Ectodermal cell (in vitro differentiated cells): ENCODE results near the gene FBXO21.

Experiments used
- H3K27ac ChIP-seq: 2 replicates; pipeline ENCODE4 v1.7.0; 2013; ENCODE audit warnings: mild to moderate bottlenecking, low read depth, low read length; ENCODE audit not compliant: insufficient read depth, poor library complexity, severe bottlenecking
- H3K27me3 ChIP-seq: 2 replicates; pipeline ENCODE4 v1.7.0; 2013; ENCODE audit warnings: mild to moderate bottlenecking, low read length; ENCODE audit not compliant: insufficient read depth, control insufficient read depth, poor library complexity, severe bottlenecking
- H3K36me3 ChIP-seq: one replicate; pipeline ENCODE4 v1.7.0; 2013; ENCODE audit warnings: low read length; ENCODE audit not compliant: control insufficient read depth, insufficient read depth
- H3K4me1 ChIP-seq: one replicate; pipeline ENCODE4 v1.7.0; 2013; ENCODE audit warnings: low read length; ENCODE audit not compliant: control insufficient read depth, insufficient read depth
- H3K4me3 ChIP-seq: 2 replicates; pipeline ENCODE4 v1.7.0; 2013; ENCODE audit warnings: low read depth, low read length, control low read depth; ENCODE audit not compliant: insufficient read depth
- H3K9me3 ChIP-seq: 2 replicates; pipeline ENCODE4 v1.7.0; 2013; ENCODE audit warnings: mild to moderate bottlenecking, low read length, moderate library complexity; ENCODE audit not compliant: control insufficient read depth
- WGBS, 2 experiments: methylation state at CpG; one replicate each; pipeline ENCODE4 v1.1.7; 2013; ENCODE audit warnings: missing lambda C conversion rate in 2 of 2; 5-methylcytosine and 5-hydroxymethylcytosine counted together

FBXO21 gene

DNA sequence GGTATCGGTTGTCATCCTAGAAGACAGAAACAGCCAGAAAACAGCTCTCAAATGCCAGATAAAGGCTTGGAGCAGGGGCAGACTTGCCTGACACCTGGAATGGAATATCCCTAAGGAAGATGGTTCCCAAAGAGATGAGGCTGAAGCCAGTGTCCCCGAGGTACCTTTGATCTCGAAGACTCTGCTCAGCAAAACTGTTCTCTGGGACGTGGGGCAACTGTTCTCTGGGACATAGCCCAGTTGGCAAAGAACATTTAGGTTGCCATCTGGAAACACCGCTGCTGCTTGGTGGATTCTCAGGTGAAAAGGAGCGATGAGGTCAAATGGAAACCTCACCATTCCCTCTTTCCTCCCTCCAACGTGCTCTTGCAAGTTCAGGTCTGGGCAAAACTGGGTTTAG, 27.9 kb upstream of the FBXO21 start:
- 92 to 94% methylated on average over 7 of the region's 7 CpGs for WGBS, 2 experiments
- no peaks in the 10 kb centered on the region for H3K9me3 ChIP-seq

GRCh38 chr12:117216686-117217085, 26.4 kb upstream of the FBXO21 start:
- H3K27me3 ChIP-seq = no peaks in the 10 kb centered on the region
- no peak overlapping the region for H3K27ac ChIP-seq
- no peaks in the 10 kb centered on the region for H3K4me1 ChIP-seq
- WGBS, 2 experiments = 91 to 94% methylated on average over 5 of the region's 5 CpGs
- no peak overlapping the region for H3K4me3 ChIP-seq
- no peaks in the 10 kb centered on the region for H3K9me3 ChIP-seq
- H3K36me3 ChIP-seq = no peaks in the 10 kb centered on the region

More for the DNA sequence above, 27.9 kb upstream of the FBXO21 start:
- no peak overlapping the region for H3K4me3 ChIP-seq
- H3K4me1 ChIP-seq = no peaks in the 10 kb centered on the region
- H3K27me3 ChIP-seq = no peaks in the 10 kb centered on the region
- no peaks in the 10 kb centered on the region for H3K36me3 ChIP-seq
- no peak overlapping the region for H3K27ac ChIP-seq

DNA sequence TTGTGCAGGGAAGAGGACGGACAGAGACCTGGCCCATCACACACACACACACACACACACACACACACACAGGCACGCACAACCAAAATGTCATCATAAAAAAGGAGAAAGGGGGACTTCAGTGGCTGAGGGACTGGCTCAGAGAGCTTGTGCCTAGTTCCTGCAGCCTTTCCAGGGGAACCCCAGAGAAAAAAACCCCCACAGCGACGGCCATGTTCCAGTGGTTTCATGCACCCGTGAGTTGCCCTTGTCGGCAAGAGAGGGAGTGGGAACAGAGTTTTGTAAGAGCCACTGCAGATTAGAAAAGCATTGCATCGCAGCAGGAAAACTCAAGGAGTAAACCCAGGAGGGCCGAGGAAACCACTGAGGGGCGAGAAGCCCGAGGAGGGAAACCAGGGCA, 24.5 kb upstream of the FBXO21 start:
- no peak overlapping the region for H3K4me3 ChIP-seq
- no peaks in the 10 kb centered on the region for H3K36me3 ChIP-seq
- H3K4me1 ChIP-seq = no peaks in the 10 kb centered on the region
- H3K27me3 ChIP-seq = no peaks in the 10 kb centered on the region
- H3K9me3 ChIP-seq = no peaks in the 10 kb centered on the region
- 80 to 82% methylated on average over 10 of the region's 10 CpGs for WGBS, 2 experiments
- no peak overlapping the region for H3K27ac ChIP-seq

GRCh38 chr12:117213295-117213808, 23.1 kb upstream of the FBXO21 start:
- no peak overlapping the region for H3K27ac ChIP-seq
- 78% methylated on average over 2 of the region's 2 CpGs for WGBS, 2 experiments
- no peaks in the 10 kb centered on the region for H3K27me3 ChIP-seq
- no peaks in the 10 kb centered on the region for H3K36me3 ChIP-seq
- no peaks in the 10 kb centered on the region for H3K4me1 ChIP-seq
- no peaks in the 10 kb centered on the region for H3K9me3 ChIP-seq
- no peak overlapping the region for H3K4me3 ChIP-seq

GRCh38 chr12:117212563-117213190, 22.4 kb upstream of the FBXO21 start:
- Histone ChIP-seq H3K27ac (no peak overlapping the region), H3K27me3 (no peaks in the 10 kb centered on the region), H3K9me3 (no peaks in the 10 kb centered on the region), H3K36me3 (no peaks in the 10 kb centered on the region), H3K4me3 (no peak overlapping the region), H3K4me1 (no peaks in the 10 kb centered on the region)
- 25% methylated on average over 7 of the region's 7 CpGs for WGBS, 2 experiments

DNA sequence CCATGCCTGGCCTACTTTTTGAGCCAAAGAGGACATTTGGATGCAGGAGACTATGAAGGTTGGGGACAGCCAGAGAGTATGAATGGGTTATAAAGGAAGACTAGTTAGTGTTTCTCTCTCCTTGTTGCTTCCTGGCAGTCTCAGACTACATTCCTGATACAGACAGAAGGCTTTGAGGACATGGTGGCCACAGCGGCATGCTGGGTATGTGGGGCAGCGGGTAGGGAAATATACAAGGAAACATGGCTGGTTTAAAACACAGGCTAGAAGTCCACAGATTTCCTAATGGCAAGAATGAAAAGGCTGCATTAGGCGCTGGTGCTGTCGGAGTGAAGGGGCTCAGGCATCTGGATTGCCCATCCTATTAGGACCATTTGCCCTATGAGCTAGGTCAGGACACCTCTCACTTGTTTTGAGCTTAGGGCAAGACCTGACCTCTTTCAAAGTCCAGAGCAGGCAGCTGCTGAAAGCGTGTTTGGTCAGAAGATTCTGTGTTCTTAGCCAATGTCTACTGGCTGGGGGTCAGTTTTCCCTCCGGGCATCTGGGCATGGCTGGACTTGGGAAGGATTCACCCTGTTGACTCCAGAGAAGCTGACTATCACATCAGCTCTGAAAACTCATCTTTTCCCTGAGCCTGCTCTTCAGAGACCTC, 20.1 kb upstream of the FBXO21 start:
- Histone ChIP-seq H3K27me3 (no peaks in the 10 kb centered on the region), H3K36me3 (no peaks in the 10 kb centered on the region), H3K4me1 (no peaks in the 10 kb centered on the region), H3K4me3 (no peak overlapping the region), H3K27ac (no peak overlapping the region), H3K9me3 (no peaks in the 10 kb centered on the region)
- WGBS, 2 experiments = 92 to 95% methylated on average over 6 of the region's 6 CpGs

- 91 to 95% methylated on average over 3 of the region's 3 CpGs for WGBS, 2 experiments
Measured at GRCh38 chr12:117209626-117210025, 19.4 kb upstream of the FBXO21 start.

DNA sequence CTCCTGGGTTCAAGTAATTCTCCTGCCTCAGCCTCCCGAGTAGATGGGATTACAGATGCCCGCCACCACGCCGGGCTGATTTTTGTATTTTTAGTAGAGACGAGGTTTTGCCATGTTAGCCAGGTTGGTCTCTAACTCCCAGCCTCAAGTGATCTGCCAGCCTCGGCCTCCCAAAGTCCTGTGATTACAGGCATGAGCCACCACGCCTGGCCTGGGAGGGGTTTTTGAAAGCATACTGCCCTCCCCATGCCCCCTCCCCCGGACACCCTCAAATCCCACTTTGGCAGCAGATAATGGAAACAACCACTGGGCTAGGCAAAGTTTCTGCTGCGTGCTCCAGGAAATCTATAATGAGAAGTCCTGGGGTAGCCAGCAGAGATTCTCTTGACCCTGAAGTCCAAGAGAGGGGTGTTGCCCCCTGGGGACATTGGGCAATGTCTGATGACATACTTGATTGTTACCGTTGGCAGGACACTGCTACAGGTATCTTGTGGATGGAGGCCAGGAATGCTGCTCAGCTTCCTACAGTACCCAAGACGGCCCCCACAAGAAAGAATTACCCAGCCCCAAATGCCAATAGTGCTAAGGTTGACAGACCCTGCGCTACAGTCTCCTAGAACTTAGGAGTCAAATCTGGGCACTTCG, 18.7 kb upstream of the FBXO21 start:
- Histone ChIP-seq H3K27ac (no peak overlapping the region), H3K27me3 (no peaks in the 10 kb centered on the region), H3K4me3 (no peak overlapping the region), H3K36me3 (no peaks in the 10 kb centered on the region), H3K9me3 (no peaks in the 10 kb centered on the region), H3K4me1 (no peaks in the 10 kb centered on the region)
- WGBS, 2 experiments = 92% methylated on average over 13 of the region's 13 CpGs

More at GRCh38 chr12:117209626-117210025, 19.4 kb upstream of the FBXO21 start:
- Histone ChIP-seq H3K9me3 (no peaks in the 10 kb centered on the region), H3K4me1 (no peaks in the 10 kb centered on the region), H3K4me3 (no peak overlapping the region), H3K36me3 (no peaks in the 10 kb centered on the region), H3K27me3 (no peaks in the 10 kb centered on the region), H3K27ac (no peak overlapping the region)

GRCh38 chr12:117208206-117208605, 17.9 kb upstream of the FBXO21 start:
- H3K27me3 ChIP-seq = no peaks in the 10 kb centered on the region
- 81 to 83% methylated on average over 16 of the region's 16 CpGs for WGBS, 2 experiments
- H3K4me3 ChIP-seq = no peak overlapping the region
- H3K27ac ChIP-seq = no peak overlapping the region
- no peaks in the 10 kb centered on the region for H3K9me3 ChIP-seq
- H3K36me3 ChIP-seq = no peaks in the 10 kb centered on the region
- H3K4me1 ChIP-seq = no peaks in the 10 kb centered on the region

DNA sequence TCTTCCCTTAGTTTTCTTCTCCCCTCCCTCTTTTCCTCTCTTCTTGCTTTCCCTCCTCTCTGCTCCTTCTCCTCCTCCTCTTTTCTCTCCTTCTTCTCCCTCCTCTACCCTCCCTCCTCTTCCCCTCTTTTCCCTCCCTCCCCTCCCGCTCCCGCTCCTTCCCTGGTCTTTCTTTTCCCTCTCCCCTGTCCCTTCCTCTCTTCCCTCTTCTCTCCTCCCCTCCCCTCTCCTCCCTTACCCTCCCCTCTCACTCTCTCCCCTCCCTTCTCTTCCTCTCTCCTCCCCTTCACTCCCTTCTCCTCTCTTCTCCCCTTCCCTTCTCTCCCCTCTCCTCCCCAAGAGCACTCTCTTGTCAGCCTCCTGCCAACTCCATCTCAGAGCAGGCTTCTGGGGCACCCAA, 17.4 kb upstream of the FBXO21 start:
- H3K4me1 ChIP-seq = no peaks in the 10 kb centered on the region
- no peaks in the 10 kb centered on the region for H3K36me3 ChIP-seq
- no peaks in the 10 kb centered on the region for H3K9me3 ChIP-seq
- no peak overlapping the region for H3K27ac ChIP-seq
- 61 to 62% methylated on average over 2 of the region's 2 CpGs for WGBS, 2 experiments
- no peak overlapping the region for H3K4me3 ChIP-seq
- no peaks in the 10 kb centered on the region for H3K27me3 ChIP-seq
